Measurements from ENCODE around the gene ZNF652.

GRCh38 chr17:49372425-49372824, 10.4 kb upstream of the ZNF652 start:
- no peak for TF ChIP-seq CTCF (IDR thresholded peaks at IDR 0.05; ENCODE audit: low read depth, low read length)
- no peak for TF ChIP-seq EZH2phosphoT487 (IDR thresholded peaks at IDR 0.05; ENCODE audit: low read depth)

Data from OCI-LY3 (cell line).